Rectal smooth muscle tissue (tissue), 1 donor: ENCODE results near the gene UFD1.

Experiments
- H3K27ac ChIP-seq: one replicate; pipeline ENCODE4 v1.7.0; 2013; ENCODE audit warnings: low read depth, low read length, inconsistent platforms
- H3K27me3 ChIP-seq: one replicate; pipeline ENCODE4 v1.7.0; 2013; ENCODE audit warnings: low read length; ENCODE audit not compliant: control insufficient read depth, insufficient read depth
- H3K36me3 ChIP-seq: one replicate; pipeline ENCODE4 v1.7.0; 2013; ENCODE audit warnings: low read length; ENCODE audit not compliant: control insufficient read depth, insufficient read depth
- H3K4me1 ChIP-seq: one replicate; pipeline ENCODE4 v1.7.0; 2013; ENCODE audit warnings: low read length; ENCODE audit not compliant: control insufficient read depth, insufficient read depth
- H3K4me3 ChIP-seq: one replicate; pipeline ENCODE4 v1.7.0; 2013; ENCODE audit warnings: low read length
- H3K9ac ChIP-seq: one replicate; pipeline ENCODE4 v1.7.0; 2013; ENCODE audit warnings: low read length

UFD1 gene

DNA sequence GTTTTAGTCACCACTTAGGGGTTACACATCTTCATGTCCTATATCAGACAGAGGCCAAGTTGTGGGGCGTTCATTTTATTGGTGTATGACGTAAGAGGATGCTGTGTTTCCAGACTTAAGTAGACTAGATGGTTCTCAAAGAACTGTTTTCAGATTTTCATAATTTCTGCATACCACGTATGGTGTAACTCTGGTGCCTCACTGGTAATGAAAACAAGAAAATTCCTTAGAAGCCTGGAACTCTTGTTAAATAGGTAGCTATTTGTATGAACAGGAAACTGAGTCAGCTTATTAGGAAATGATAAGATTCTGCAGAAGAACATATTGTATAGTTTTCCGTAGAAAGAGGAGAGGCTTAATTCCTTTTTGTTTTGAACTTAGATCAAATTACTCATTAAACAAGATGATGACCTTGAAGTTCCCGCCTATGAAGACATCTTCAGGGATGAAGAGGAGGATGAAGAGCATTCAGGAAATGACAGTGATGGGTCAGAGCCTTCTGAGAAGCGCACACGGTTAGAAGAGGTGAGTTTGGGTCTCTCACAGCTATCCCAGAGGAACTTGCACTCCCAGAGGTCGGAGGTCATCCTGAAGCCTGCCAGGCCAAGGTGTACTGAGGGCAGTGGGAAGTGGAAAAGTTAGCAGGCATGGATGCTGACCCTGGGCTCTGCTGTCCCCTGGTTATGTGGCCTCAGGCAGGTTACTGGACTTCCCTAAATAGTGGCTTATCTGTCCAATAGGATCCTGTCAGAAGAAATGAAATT, 4.7 kb upstream of the UFD1 start:
- Histone ChIP-seq H3K4me3 (no peak overlapping the region), H3K27ac (no peak overlapping the region), H3K27me3 (no peaks in the 10 kb centered on the region), H3K9ac (no peak overlapping the region), H3K36me3 (no peaks in the 10 kb centered on the region), H3K4me1 (no peaks in the 10 kb centered on the region)

DNA sequence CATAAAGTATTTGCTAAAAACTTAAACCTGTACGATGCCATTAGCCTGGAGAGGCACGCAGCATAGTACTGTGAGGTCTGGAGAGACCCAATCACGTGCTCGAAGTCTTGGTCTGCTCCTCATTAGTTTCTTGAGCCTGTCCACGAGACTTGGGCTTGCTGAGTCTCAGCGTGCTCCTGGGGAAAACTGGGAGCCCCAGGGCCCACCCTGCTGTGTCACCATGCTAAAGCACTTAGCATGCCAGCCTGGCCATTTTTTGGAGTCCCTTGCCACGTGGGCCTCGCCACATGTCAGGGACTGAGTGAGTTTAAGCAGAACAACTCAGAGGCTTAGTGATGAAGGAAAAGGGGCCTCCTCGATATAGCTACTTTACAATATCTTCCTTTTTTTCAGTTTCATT, 3.3 kb upstream of the UFD1 start:
- Histone ChIP-seq H3K4me1 (peaks cover 9% of the 10 kb centered on the region), H3K9ac (no peak overlapping the region), H3K27me3 (no peaks in the 10 kb centered on the region), H3K4me3 (no peak overlapping the region), H3K27ac (no peak overlapping the region), H3K36me3 (no peaks in the 10 kb centered on the region)

DNA sequence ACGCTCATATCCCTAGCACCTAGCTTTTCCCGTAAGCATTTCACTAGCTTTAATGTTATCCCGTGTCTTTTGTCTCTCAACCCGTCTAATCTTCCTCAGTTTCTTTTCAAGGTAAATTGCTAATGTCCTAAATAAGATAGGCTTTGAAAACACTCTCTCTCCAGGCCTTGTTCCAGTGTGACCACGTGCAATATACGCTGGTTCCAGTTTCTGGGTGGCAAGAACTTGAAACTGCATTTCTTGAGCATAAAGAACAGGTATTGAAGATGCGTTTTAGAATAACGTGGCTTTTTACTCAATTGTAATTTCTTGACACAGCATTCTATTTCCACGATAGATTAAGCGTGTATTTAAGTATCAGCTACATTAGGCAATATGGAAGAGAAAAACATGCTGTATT, 1.8 kb upstream of the UFD1 start:
- Histone ChIP-seq H3K27me3 (no peaks in the 10 kb centered on the region), H3K4me3 (no peak overlapping the region), H3K4me1 (peaks cover 9% of the 10 kb centered on the region), H3K27ac (no peak overlapping the region), H3K9ac (no peak overlapping the region), H3K36me3 (no peaks in the 10 kb centered on the region)

DNA sequence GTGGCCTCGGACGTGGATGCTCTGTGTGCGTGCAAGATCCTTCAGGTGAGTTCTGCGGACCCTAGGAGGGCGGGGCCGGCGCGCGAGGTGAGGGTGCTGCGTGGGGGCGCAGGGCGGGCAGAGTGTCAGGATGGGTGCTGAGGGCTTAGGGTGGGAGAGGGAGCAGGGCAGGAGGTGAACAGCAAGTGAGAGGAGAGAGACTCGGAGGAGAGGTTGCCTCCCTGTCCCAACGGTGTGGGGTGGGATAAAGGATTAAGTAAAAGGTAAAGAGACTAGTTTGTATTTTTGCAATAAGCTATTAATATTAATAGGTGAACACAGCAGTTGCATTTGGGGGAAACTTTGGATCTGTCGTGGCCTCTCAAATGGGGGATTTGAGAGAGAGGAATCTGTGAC, 1.2 kb upstream of the UFD1 start:
- peaks cover 9% of the 10 kb centered on the region for H3K4me1 ChIP-seq
- no peaks in the 10 kb centered on the region for H3K36me3 ChIP-seq
- peak overlapping the region; percentile 52 for H3K4me3 ChIP-seq
- no peaks in the 10 kb centered on the region for H3K27me3 ChIP-seq
- H3K9ac ChIP-seq, result no peak overlapping the region
- H3K27ac ChIP-seq, result no peak overlapping the region

DNA sequence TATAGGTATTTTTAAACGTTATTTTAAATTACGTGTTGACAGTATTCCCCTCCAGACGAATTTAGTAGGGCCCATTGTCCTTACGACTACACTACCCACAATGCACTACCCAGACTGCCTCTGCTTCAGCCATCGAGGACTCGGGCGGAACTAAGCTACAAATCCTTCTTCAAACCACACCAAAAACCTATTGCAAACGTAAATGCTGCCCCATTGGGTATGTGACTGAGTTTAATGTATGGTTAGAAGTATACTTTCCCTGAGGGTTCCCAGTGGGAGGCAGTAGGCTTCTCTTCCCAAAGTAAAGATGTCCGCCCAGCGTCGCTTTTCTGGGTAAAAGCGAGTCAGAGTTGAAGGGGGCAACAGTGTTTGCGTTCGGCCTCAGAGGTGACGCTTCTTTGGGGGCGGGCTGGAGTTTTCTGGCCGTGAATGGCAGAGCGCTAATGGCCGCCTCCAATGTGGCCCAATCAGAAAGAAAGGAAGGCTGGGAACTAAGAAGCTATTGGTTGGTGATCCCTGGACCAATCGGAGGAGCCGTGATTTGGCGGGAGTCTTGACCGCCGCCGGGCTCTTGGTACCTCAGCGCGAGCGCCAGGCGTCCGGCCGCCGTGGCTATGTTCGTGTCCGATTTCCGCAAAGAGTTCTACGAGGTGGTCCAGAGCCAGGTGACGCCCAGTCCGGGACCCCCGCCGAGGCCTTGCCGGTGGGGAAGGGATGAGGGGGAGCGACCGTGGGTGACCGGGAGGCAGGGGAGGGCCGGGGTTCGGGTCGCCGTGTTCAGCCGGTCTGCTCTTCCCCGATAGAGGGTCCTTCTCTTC, 571 bp upstream of the UFD1 start, which contains the start of gene CDC45:
CDC45 (plus strand) TSS at position 566 of the 818 bp plus-strand sequence; CDS start at position 615, 49 bp downstream.
- Histone ChIP-seq H3K9ac (peak within 1 kb of the TSS; percentile 81), H3K4me3 (peak within 1 kb of the TSS; percentile 89), H3K36me3 (peaks cover 3% of the 10 kb centered on the region), H3K27me3 (no peaks in the 10 kb centered on the region), H3K4me1 (peaks cover 9% of the 10 kb centered on the region), H3K27ac (peak within 1 kb of the TSS; percentile 100)

DNA sequence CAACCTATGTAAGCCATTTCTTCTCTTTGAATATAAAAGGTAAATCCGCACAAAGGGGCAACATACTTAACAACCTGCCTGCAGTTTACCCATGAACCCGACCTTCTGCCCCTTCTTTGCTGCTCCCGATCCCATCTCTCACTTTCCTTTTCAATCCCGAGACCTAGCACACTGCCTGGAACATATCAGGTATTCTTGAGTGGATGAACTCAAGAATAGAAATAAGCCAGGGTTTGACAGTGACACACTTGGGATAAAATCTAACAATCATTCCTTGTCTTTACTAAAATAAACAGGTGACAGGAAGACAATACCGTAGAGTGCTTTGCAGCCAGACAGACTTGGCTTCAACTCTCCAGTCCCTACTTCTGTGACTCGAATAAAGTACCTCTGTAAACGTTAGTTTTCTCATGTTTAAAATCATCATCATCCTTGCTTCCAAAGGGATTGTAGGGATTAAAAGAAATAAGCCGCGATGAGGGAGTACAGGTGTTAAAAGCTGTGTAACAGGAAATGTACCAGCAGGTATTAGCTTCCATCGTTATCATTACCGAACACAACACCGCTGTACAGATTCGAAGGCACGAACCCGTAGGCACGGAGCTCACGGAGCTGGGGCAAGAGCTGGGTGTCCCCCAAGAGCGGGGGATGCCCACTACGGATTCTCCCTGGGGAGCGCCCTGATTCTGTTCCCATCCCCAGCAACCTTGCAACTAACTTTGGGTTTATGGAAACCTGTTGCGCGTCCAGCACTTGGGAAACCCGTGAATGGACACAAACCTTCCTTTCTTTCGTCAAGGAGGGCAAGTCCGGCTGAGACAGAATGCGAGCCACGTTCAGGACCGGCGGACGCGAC, 720 bp downstream of the UFD1 start:
- H3K27ac ChIP-seq, result peak overlapping the region; percentile 100
- H3K9ac ChIP-seq, result peak overlapping the region; percentile 70

DNA sequence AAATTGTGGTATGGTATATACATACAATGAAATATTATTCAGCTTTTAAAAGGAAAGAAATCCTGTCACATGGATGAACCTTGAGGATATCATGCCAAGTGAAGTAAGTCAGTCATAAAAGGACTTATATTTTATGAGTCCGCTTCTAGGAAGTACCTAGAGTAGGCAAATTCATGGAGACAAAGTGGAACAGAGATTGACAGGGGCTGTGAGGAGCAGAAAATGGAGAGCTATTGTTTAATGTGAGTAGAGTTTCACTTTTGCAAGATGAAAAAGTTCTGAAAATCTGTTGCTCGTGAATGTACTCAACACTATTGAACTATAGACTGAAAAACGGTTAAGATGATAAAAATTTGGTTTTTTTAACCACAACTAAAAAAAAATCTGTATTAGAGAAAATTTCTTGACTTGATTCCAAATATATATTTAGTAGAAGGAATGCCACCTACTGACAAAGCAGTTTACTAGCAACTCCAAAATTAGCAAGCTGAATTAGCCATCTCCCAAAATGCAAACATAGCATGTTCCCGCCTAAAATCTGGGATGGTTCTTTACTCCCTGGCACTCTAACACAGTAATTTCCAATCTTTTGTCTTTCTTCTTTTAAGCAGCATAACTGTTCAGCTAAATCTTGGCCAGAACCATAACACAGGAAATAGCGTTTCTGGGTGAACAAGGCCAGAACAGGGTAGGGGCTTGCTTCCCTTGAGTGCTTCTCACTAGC, 1.5 kb downstream of the UFD1 start:
- no peaks in the 10 kb centered on the region for H3K27me3 ChIP-seq
- H3K27ac ChIP-seq, result no peak overlapping the region
- H3K4me3 ChIP-seq, result peak overlapping the region; percentile 89
- H3K36me3 ChIP-seq, result peaks cover 9% of the 10 kb centered on the region
- H3K9ac ChIP-seq, result peak overlapping the region; percentile 32
- H3K4me1 ChIP-seq, result peaks cover 9% of the 10 kb centered on the region

More for the DNA sequence above, 720 bp downstream of the UFD1 start:
- peaks cover 8% of the 10 kb centered on the region for H3K36me3 ChIP-seq
- peaks cover 9% of the 10 kb centered on the region for H3K4me1 ChIP-seq
- no peaks in the 10 kb centered on the region for H3K27me3 ChIP-seq
- peak overlapping the region; percentile 89 for H3K4me3 ChIP-seq

DNA sequence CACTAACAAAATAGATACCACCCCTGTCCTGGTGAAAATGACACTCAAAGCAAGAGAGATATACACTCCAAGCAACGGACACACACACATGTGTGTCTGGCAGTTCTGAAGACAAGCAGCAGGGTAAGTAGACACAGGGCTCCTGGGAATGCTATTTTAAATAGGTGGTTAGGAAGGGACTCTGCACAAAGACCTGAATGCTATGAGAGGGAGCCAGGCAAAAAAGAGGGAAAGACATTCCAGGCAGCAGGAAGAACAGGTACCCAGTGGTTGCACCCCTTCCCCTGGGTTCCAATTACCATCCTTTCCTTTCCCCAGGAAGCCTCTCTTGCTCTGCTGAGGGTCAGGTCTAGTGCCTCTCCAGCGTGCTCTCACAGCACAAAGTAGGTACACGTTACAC, 3.0 kb downstream of the UFD1 start:
- no peak overlapping the region for H3K4me3 ChIP-seq

DNA sequence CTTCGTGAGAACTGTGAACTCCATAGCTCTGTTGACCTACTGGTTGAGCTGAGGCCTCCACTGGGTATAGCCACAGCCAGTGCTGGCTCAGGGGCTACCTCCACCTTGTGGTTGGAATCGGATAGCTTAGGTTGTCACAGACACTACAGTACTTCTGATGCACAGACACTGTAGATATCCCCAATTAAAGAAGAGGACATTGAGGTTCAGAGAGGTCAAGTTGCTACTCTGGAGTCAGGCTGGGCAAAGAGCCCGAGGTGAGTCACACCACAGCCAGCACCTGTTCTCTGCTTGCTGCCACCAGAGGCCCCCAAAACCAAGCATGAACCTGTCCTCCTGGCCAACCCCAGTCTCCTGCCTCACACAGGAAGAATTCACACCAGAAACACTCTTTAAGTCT, 5.4 kb downstream of the UFD1 start:
- H3K27ac ChIP-seq, result no peak overlapping the region
- H3K4me1 ChIP-seq, result peaks cover 9% of the 10 kb centered on the region
- no peaks in the 10 kb centered on the region for H3K27me3 ChIP-seq
- H3K4me3 ChIP-seq, result no peak overlapping the region
- H3K36me3 ChIP-seq, result peaks cover 39% of the 10 kb centered on the region
- no peak overlapping the region for H3K9ac ChIP-seq

More for the DNA sequence above, 3.0 kb downstream of the UFD1 start:
- H3K4me1 ChIP-seq, result peaks cover 9% of the 10 kb centered on the region
- no peak overlapping the region for H3K9ac ChIP-seq
- H3K27ac ChIP-seq, result no peak overlapping the region
- H3K27me3 ChIP-seq, result no peaks in the 10 kb centered on the region
- H3K36me3 ChIP-seq, result peaks cover 21% of the 10 kb centered on the region

DNA sequence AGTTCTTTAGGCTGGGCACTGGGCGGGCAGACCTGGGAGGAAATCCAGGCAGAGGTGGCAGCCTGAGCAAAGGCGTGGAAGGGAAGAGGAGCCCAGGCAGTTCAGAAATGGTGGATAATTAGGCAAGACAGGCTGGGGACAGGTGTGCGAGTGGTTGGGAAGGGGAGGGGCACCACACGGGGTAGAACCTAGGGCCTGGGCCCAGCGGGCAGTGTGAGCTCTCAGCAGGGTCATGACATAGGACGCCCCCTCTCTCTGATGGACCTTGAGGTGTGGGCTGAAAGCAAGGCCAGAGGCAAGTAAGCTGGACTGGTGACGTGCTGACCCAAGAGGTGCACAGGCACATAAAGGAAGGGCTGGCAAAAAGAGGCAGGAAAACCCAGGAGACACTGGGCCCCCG, 6.8 kb downstream of the UFD1 start:
- H3K9ac ChIP-seq, result no peak overlapping the region
- H3K4me1 ChIP-seq, result no peaks in the 10 kb centered on the region
- H3K27me3 ChIP-seq, result no peaks in the 10 kb centered on the region
- no peak overlapping the region for H3K27ac ChIP-seq
- H3K4me3 ChIP-seq, result no peak overlapping the region
- peaks cover 52% of the 10 kb centered on the region for H3K36me3 ChIP-seq

DNA sequence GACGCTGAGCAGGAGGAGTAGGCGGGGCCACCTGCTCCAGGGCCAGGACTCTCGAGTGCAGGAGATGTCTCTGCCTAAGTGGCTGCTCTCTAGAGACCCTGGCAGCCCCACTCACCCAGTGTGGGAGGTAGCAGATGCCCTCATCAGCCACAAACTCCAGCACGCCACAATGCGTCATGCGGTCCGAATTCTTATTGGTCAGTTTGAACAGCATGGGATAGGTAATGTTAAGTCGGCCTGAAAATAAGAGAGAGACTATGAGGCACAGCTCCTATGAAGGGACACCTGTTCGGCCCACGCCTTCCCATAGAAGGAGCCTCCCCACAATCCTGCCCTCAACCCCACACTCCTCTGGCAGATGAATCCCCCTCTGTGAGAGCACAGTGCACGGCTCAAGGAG, 7.4 kb downstream of the UFD1 start:
- Histone ChIP-seq H3K4me3 (no peak overlapping the region), H3K36me3 (peaks cover 59% of the 10 kb centered on the region), H3K9ac (no peak overlapping the region), H3K27ac (no peak overlapping the region), H3K4me1 (no peaks in the 10 kb centered on the region), H3K27me3 (no peaks in the 10 kb centered on the region)
